WTC11 (cell line): Measurements from ENCODE around the gene DGKG. TPM values are rescaled to one million over a fixed set of nuclear protein-coding genes. Genes with fewer than 3 reads are reported as not detected.
A peak's percentile ranks its signal among the peaks of the same experiment; 100 is the strongest.

Experiments used
- ATAC-seq: fragments of 200-7000 bp; cut with Tn5 transposase; 2 replicates; pipeline ENCODE4 v1.10.0; 2021; ENCODE audit warnings: mild to moderate bottlenecking, moderate library complexity
- CTCF ChIA-PET: fragments of 300-600 bp; sonication (Branson Sonifier 250); formaldehyde crosslinking; loops from one replicate; lab custom pipeline; 2021; ENCODE audit warnings: antibody characterized with exemption; lab: Charles Lee
- POLR2A ChIA-PET: fragments of 350-600 bp; sonication (Branson Sonifier 250); formaldehyde crosslinking; loops from one replicate; lab custom pipeline; 2021; ENCODE audit warnings: antibody characterized with exemption; lab: Charles Lee
- DNase-seq: peaks from one replicate; pipeline ENCODE4 v3.0.0; 2021; ENCODE audit warnings: low spot score
- H3K27ac Mint-ChIP-seq: 2 replicates; pipeline ENCODE4 v1.8.0; 2021; ENCODE audit warnings: mixed read lengths
- H3K27me3 Mint-ChIP-seq: 2 replicates; pipeline ENCODE4 v1.8.0; 2021; ENCODE audit warnings: low read depth, mild to moderate bottlenecking, moderate library complexity, mixed read lengths
- H3K36me3 Mint-ChIP-seq: 2 replicates; pipeline ENCODE4 v1.8.0; 2021; ENCODE audit warnings: mixed read lengths
- H3K4me1 Mint-ChIP-seq: 2 replicates; pipeline ENCODE4 v1.8.0; 2022; ENCODE audit warnings: mixed read lengths
- H3K4me3 Mint-ChIP-seq: 2 replicates; pipeline ENCODE4 v1.8.0; 2021; ENCODE audit warnings: mild to moderate bottlenecking, moderate library complexity, mixed read lengths
- H3K9me3 Mint-ChIP-seq: 2 replicates; pipeline ENCODE4 v1.8.0; 2021; ENCODE audit warnings: mixed read lengths
- ERG ChIP-seq: fragments of 250-450 bp; sonication (Bioruptor Pico); IDR thresholded peaks from 2 replicates; pipeline ENCODE4 v1.8.0; 2021; ENCODE audit warnings: mild to moderate bottlenecking
- FOXP1 ChIP-seq: sonication (generic); formaldehyde crosslinking; IDR thresholded peaks from 2 replicates; pipeline ENCODE4 v1.8.0; 2022; ENCODE audit warnings: missing genetic modification reagents, mild to moderate bottlenecking, moderate library complexity, borderline replicate concordance
- GRHL2 ChIP-seq: fragments of 250-450 bp; sonication (Bioruptor Pico); IDR thresholded peaks from 2 replicates; pipeline ENCODE4 v1.8.0; 2022; ENCODE audit warnings: mild to moderate bottlenecking, moderate library complexity; ENCODE audit not compliant: insufficient replicate concordance, severe bottlenecking
- GTF2I ChIP-seq: fragments of 250-450 bp; sonication (Bioruptor Pico); conservative IDR thresholded peaks from 2 replicates; pipeline ENCODE4 v1.4.0; 2021; ENCODE audit warnings: mild to moderate bottlenecking
- NFATC4 ChIP-seq: fragments of 250-450 bp; sonication (Bioruptor Pico); IDR thresholded peaks from 2 replicates; pipeline ENCODE4 v1.9.0; 2021; ENCODE audit warnings: mild to moderate bottlenecking
- NFYB ChIP-seq: sonication (generic); formaldehyde crosslinking; conservative IDR thresholded peaks from 2 replicates; pipeline ENCODE4 v1.8.0; 2022; ENCODE audit warnings: low read depth, missing genetic modification reagents
- NR3C1 ChIP-seq: sonication (generic); formaldehyde crosslinking; conservative IDR thresholded peaks from 2 replicates; pipeline ENCODE4 v1.8.1; 2023; ENCODE audit warnings: low read depth, mild to moderate bottlenecking, missing genetic modification reagents
- PRDM15 ChIP-seq: sonication (generic); formaldehyde crosslinking; IDR thresholded peaks from 2 replicates; pipeline ENCODE4 v1.8.0; 2022; ENCODE audit warnings: missing genetic modification reagents
- RORB ChIP-seq: fragments of 250-450 bp; sonication (Bioruptor Pico); IDR thresholded peaks from 2 replicates; pipeline ENCODE4 v1.9.0; 2021; ENCODE audit warnings: mild to moderate bottlenecking
- SP1 ChIP-seq: sonication (generic); formaldehyde crosslinking; conservative IDR thresholded peaks from 2 replicates; pipeline ENCODE4 v1.8.1; 2022; ENCODE audit warnings: missing genetic modification reagents
- ZNF121 ChIP-seq: sonication (generic); formaldehyde crosslinking; IDR thresholded peaks from 2 replicates; pipeline ENCODE4 v1.8.0; 2023; ENCODE audit warnings: missing genetic modification reagents
- total RNA-seq: library from RNA; stranded (reverse); gene quantifications from 3 replicates; pipeline ENCODE4 v1.2.3, GENCODE V29; 2021
- TF ChIP-seq, protein P1 (sequence below): fragments of 200-600 bp; IDR thresholded peaks from 2 replicates; pipeline ENCODE4 v1.8.0; 2022; ENCODE audit warnings: antibody characterized with exemption
- TF ChIP-seq, protein P2 (sequence below): sonication (generic); formaldehyde crosslinking; IDR thresholded peaks from 2 replicates; pipeline ENCODE4 v1.8.1; 2022; ENCODE audit warnings: missing genetic modification reagents, borderline replicate concordance

DGKG gene
- total RNA-seq, 1 experiment from 2014 or later: 0.92 TPM

- TF ChIP-seq, protein P1, sequence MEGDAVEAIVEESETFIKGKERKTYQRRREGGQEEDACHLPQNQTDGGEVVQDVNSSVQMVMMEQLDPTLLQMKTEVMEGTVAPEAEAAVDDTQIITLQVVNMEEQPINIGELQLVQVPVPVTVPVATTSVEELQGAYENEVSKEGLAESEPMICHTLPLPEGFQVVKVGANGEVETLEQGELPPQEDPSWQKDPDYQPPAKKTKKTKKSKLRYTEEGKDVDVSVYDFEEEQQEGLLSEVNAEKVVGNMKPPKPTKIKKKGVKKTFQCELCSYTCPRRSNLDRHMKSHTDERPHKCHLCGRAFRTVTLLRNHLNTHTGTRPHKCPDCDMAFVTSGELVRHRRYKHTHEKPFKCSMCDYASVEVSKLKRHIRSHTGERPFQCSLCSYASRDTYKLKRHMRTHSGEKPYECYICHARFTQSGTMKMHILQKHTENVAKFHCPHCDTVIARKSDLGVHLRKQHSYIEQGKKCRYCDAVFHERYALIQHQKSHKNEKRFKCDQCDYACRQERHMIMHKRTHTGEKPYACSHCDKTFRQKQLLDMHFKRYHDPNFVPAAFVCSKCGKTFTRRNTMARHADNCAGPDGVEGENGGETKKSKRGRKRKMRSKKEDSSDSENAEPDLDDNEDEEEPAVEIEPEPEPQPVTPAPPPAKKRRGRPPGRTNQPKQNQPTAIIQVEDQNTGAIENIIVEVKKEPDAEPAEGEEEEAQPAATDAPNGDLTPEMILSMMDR: peak; percentile 25; the same call in 1 of the 2 replicates
Measured at GRCh38 chr3:186241910-186242821, 119.9 kb downstream of the DGKG start (continued).

DNA sequence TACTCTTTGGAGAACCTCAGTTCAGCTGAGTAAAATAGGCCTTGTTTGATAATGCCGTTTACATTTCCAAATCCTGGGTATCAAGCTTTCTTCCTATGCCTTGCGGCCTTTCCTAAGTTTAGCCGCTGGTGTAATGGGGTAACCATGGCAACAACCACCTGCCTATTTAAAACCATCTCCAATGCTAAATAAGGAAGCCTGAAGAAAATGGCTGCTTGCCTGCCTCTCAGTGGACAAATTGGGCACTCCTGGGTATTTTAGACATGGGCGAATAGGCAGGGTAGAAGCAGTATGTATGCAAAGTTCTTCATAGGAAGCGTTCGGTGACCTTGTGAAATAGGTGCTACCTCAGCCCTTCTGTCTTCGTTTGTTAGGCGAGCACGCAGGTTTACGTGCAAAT is 122.7 kb downstream of the DGKG start:
- ATAC-seq (peak; percentile 18), DNase-seq (peak; percentile 53)
- H3K4me1 Mint-ChIP-seq: peaks cover 25% of the 10 kb centered on the region
- TF ChIP-seq ZNF121 (CRISPR knock-in tag) (no peak), GTF2I (CRISPR knock-in tag) (no peak), RORB (CRISPR knock-in tag) (no peak), PRDM15 (CRISPR knock-in tag) (no peak), GRHL2 (CRISPR knock-in tag) (no peak), NFATC4 (CRISPR knock-in tag) (no peak), FOXP1 (CRISPR knock-in tag) (no peak)
- no peaks in the 10 kb centered on the region for H3K9me3 Mint-ChIP-seq
- no peaks in the 10 kb centered on the region for H3K27me3 Mint-ChIP-seq
- no peaks in the 10 kb centered on the region for H3K36me3 Mint-ChIP-seq
- H3K27ac Mint-ChIP-seq: no peak overlapping the region
- ChIA-PET POLR2A (no interaction called here), CTCF (interaction anchor here (0.6 to 1.4 kb wide), 8 partner anchors 15 to 296 kb away, joined by 3 to 4 read pairs (median 4); no protein-coding TSS in a partner anchor)
- H3K4me3 Mint-ChIP-seq: no peak overlapping the region

DNA sequence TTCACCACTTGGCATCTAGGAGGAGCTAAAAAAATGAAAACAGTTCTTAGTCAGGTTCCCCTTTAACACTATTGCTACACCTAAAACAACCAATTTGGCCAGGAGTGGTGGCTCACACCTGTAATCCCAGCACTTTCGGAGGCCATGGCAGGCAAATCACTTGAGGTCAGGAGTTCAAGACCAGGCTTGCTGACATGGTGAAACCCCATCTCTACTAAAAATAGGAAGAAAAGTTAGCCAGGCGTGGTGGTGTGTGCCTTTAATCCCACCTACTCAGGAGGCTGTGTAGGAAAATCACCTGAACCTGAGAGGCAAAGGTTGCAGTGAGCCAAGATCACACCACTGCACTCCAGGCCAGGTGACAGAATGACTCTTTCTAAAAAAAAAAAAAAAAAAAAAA is 124.1 kb downstream of the DGKG start:
- Mint-ChIP-seq H3K27ac (no peak overlapping the region), H3K4me1 (peaks cover 25% of the 10 kb centered on the region), H3K36me3 (no peaks in the 10 kb centered on the region), H3K4me3 (no peak overlapping the region), H3K27me3 (no peaks in the 10 kb centered on the region), H3K9me3 (peaks cover 1% of the 10 kb centered on the region; the same call in 1 of the 2 replicates)
- ChIA-PET POLR2A (no interaction called here), CTCF (interaction anchor here (1.2 kb wide), 1 partner anchor 22 kb away, joined by 4 read pairs; no protein-coding TSS in a partner anchor)
- DNase-seq (no peak), ATAC-seq (no peak)
- TF ChIP-seq SP1 (no peak), NFYB (CRISPR knock-in tag) (no peak), NR3C1 (CRISPR knock-in tag) (no peak), ERG (no peak)
- TF ChIP-seq, protein P2, sequence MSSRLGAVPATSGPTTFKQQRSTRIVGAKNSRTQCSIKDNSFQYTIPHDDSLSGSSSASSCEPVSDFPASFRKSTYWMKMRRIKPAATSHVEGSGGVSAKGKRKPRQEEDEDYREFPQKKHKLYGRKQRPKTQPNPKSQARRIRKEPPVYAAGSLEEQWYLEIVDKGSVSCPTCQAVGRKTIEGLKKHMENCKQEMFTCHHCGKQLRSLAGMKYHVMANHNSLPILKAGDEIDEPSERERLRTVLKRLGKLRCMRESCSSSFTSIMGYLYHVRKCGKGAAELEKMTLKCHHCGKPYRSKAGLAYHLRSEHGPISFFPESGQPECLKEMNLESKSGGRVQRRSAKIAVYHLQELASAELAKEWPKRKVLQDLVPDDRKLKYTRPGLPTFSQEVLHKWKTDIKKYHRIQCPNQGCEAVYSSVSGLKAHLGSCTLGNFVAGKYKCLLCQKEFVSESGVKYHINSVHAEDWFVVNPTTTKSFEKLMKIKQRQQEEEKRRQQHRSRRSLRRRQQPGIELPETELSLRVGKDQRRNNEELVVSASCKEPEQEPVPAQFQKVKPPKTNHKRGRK (CRISPR knock-in tag): no peak
